Measurements from ENCODE around the gene CXCL5. TPM values are rescaled to one million over a fixed set of nuclear protein-coding genes. Genes with fewer than 3 reads are reported as not detected.

Gene CXCL5
- total RNA-seq, 1 experiment from 2014 or later = 0.10 TPM

- H3K36me3 ChIP-seq (ENCODE audit: control insufficient read depth, insufficient read depth, low read length) = no peaks in the 10 kb centered on the region
Observed at GRCh38 chr4:73974352-73974751, 24.1 kb downstream of the CXCL5 start.

GRCh38 chr4:73970945-73971344, 27.5 kb downstream of the CXCL5 start:
- ChIA-PET CTCF (no interaction called here), POLR2A (no interaction called here)
- no TSS peak for BruUV-seq (replicated peaks)
- Histone ChIP-seq H3K27me3 (ENCODE audit: control insufficient read depth, insufficient read depth, low read length) (no peaks in the 10 kb centered on the region), H3K9me3 (ENCODE audit: control insufficient read depth, insufficient read depth, low read depth, low read length) (no peaks in the 10 kb centered on the region), H3K36me3 (ENCODE audit: control insufficient read depth, insufficient read depth, low read length) (no peaks in the 10 kb centered on the region), H3K27ac (ENCODE audit: low read length) (no peak overlapping the region), H3K4me3 (ENCODE audit: low read depth in 2 of 2, low read length in 2 of 2) (no peak overlapping the region), H3K4me1 (ENCODE audit: control insufficient read depth, insufficient read depth, low read length) (no peaks in the 10 kb centered on the region)
- TF ChIP-seq TCF7L2 (IDR thresholded peaks at IDR 0.05; ENCODE audit: low read depth, low read length) = no peak
- no peak for TF ChIP-seq POLR2AphosphoS5 (IDR thresholded peaks at IDR 0.05; ENCODE audit: low read depth, low read length)
- DNase-seq (ENCODE audit: low read depth, low spot score) = no peak
- ATAC-seq = no peak
- in situ Hi-C loops (cut with HindIII; ENCODE audit: low pct_unique_long_range_greater_than_20kb, low sequenced_read_pairs) = no loop called here
- intact Hi-C loops (cut with micrococcal nuclease; ENCODE audit: unreplicated experiment) = no loop called here

More at GRCh38 chr4:73974352-73974751, 24.1 kb downstream of the CXCL5 start:
- H3K27ac ChIP-seq (ENCODE audit: low read length) = no peak overlapping the region
- no peak for TF ChIP-seq REST (IDR thresholded peaks at IDR 0.05; ENCODE audit: insufficient read depth in 1 of 2, low read depth in 2 of 2, low read length in 1 of 2)
- no peak for TF ChIP-seq TCF7L2 (IDR thresholded peaks at IDR 0.05; ENCODE audit: low read depth, low read length)
- no peak for TF ChIP-seq SIN3A (IDR thresholded peaks at IDR 0.05; ENCODE audit: borderline replicate concordance, insufficient read depth, low read depth, low read length)
- H3K27me3 ChIP-seq (ENCODE audit: control insufficient read depth, insufficient read depth, low read length) = no peaks in the 10 kb centered on the region
- intact Hi-C loops (cut with micrococcal nuclease; ENCODE audit: unreplicated experiment) (no loop called here), in situ Hi-C loops (cut with HindIII; ENCODE audit: low pct_unique_long_range_greater_than_20kb, low sequenced_read_pairs) (no loop called here)
- H3K4me1 ChIP-seq (ENCODE audit: control insufficient read depth, insufficient read depth, low read length) = no peaks in the 10 kb centered on the region
- ATAC-seq (no peak), DNase-seq (ENCODE audit: low read depth, low spot score) (no peak)
- H3K9me3 ChIP-seq (ENCODE audit: control insufficient read depth, insufficient read depth, low read depth, low read length) = no peaks in the 10 kb centered on the region
- H3K4me3 ChIP-seq (ENCODE audit: low read depth in 2 of 2, low read length in 2 of 2) = no peak overlapping the region
- ChIA-PET POLR2A (no interaction called here), CTCF (no interaction called here)
- BruUV-seq (replicated peaks) = no TSS peak

- CTCF ChIA-PET = no interaction called here
- in situ Hi-C loops (cut with HindIII; ENCODE audit: low pct_unique_long_range_greater_than_20kb, low sequenced_read_pairs) = no loop called here
Observed at GRCh38 chr4:73970011-73970410, 28.5 kb downstream of the CXCL5 start.

More at GRCh38 chr4:73970011-73970410, 28.5 kb downstream of the CXCL5 start:
- TF ChIP-seq TCF7L2 (IDR thresholded peaks at IDR 0.05; ENCODE audit: low read depth, low read length) (no peak), POLR2AphosphoS5 (IDR thresholded peaks at IDR 0.05; ENCODE audit: low read depth, low read length) (no peak), SIN3A (IDR thresholded peaks at IDR 0.05; ENCODE audit: borderline replicate concordance, insufficient read depth, low read depth, low read length) (no peak), CTCF (IDR thresholded peaks at IDR 0.05) (no peak), REST (IDR thresholded peaks at IDR 0.05; ENCODE audit: insufficient read depth in 1 of 2, low read depth in 2 of 2, low read length in 1 of 2) (no peak)
- Histone ChIP-seq H3K27ac (ENCODE audit: low read length) (no peak overlapping the region), H3K4me3 (ENCODE audit: low read depth in 2 of 2, low read length in 2 of 2) (no peak overlapping the region), H3K27me3 (ENCODE audit: control insufficient read depth, insufficient read depth, low read length) (no peaks in the 10 kb centered on the region), H3K36me3 (ENCODE audit: control insufficient read depth, insufficient read depth, low read length) (no peaks in the 10 kb centered on the region), H3K9me3 (ENCODE audit: control insufficient read depth, insufficient read depth, low read depth, low read length) (no peaks in the 10 kb centered on the region), H3K4me1 (ENCODE audit: control insufficient read depth, insufficient read depth, low read length) (no peaks in the 10 kb centered on the region)
- BruUV-seq (replicated peaks) = no TSS peak
- POLR2A ChIA-PET = no interaction called here
- DNase-seq (ENCODE audit: low read depth, low spot score) = no peak
- intact Hi-C loops (cut with micrococcal nuclease; ENCODE audit: unreplicated experiment) = no loop called here
- ATAC-seq = no peak

Measured in Panc1 (cell line).